ENCODE data around the gene MARCHF10.

MARCHF10 gene

DNA sequence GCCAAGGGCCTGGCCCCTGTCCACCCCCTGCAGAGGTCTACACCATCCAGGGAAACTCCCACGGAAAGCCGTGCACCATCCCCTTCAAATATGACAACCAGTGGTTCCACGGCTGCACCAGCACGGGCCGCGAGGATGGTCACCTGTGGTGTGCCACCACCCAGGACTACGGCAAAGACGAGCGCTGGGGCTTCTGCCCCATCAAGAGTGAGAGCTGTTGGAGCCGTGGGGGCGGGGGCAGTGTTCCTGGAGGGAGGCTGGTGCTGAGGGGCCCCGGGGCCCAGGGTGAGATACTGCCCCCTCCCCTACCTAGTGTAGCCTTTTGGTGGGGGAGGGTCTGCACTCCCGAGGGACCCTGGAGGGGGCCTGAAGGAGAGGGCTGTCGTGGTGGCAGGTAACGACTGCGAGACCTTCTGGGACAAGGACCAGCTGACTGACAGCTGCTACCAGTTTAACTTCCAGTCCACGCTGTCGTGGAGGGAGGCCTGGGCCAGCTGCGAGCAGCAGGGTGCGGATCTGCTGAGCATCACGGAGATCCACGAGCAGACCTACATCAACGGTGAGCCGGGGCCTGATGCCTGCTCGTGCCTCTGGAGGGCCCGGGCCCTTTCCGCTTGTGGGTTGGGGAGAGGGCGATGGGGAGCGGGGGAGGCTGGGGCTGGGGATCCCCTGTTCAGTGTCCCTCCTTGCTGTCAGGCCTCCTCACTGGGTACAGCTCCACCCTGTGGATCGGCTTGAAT is 141.9 kb downstream of the MARCHF10 start:
- no peak for ATAC-seq (ENCODE audit: low read depth)
- Histone ChIP-seq H3K27ac (ENCODE audit: poor library complexity, severe bottlenecking) (no peak overlapping the region), H3K36me3 (ENCODE audit: low read depth) (0 out of 2 replicates have a peak, but pooled peaks cover 3% of the 10 kb centered on the region), H3K4me3 (ENCODE audit: severe bottlenecking) (no peak overlapping the region), H3K4me1 (ENCODE audit: insufficient read depth, poor library complexity, severe bottlenecking) (peaks cover 32% of the 10 kb centered on the region), H3K27me3 (ENCODE audit: insufficient read depth, poor library complexity, severe bottlenecking) (no peaks in the 10 kb centered on the region), H3K9me3 (ENCODE audit: severe bottlenecking) (no peaks in the 10 kb centered on the region)
- peak; percentile 65 for DNase-seq (ENCODE audit: low spot score)
- TF ChIP-seq, protein P1, sequence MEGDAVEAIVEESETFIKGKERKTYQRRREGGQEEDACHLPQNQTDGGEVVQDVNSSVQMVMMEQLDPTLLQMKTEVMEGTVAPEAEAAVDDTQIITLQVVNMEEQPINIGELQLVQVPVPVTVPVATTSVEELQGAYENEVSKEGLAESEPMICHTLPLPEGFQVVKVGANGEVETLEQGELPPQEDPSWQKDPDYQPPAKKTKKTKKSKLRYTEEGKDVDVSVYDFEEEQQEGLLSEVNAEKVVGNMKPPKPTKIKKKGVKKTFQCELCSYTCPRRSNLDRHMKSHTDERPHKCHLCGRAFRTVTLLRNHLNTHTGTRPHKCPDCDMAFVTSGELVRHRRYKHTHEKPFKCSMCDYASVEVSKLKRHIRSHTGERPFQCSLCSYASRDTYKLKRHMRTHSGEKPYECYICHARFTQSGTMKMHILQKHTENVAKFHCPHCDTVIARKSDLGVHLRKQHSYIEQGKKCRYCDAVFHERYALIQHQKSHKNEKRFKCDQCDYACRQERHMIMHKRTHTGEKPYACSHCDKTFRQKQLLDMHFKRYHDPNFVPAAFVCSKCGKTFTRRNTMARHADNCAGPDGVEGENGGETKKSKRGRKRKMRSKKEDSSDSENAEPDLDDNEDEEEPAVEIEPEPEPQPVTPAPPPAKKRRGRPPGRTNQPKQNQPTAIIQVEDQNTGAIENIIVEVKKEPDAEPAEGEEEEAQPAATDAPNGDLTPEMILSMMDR (IDR thresholded peaks at IDR 0.05; ENCODE audit: poor library complexity, severe bottlenecking), result no peak

DNA sequence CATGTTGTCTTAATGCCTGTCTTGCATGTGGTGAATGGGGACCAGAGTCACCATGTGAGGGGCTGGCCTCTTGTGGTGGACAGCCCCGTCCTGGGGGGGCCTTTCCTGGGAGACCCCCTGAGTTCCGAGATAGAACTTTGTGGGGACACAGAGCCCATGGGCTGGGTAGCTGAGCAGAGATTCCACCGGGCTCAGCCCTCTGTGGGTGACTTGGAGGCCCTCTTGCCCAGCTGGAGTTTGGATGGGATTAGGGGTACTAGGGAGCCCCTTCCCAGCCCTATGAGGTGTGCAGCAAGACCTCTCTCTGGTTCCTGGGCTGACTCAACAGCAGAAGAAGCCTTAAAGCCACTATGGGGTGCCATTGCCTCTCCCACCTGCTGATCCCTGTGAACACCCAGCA is 142.5 kb downstream of the MARCHF10 start:
- H3K9me3 ChIP-seq (ENCODE audit: severe bottlenecking), result peaks cover 2% of the 10 kb centered on the region
- H3K36me3 ChIP-seq (ENCODE audit: low read depth), result 0 out of 2 replicates have a peak, but pooled peaks cover 3% of the 10 kb centered on the region
- H3K27ac ChIP-seq (ENCODE audit: poor library complexity, severe bottlenecking), result no peak overlapping the region
- TF ChIP-seq, protein P1 (IDR thresholded peaks at IDR 0.05; ENCODE audit: poor library complexity, severe bottlenecking), result no peak
- no peaks in the 10 kb centered on the region for H3K27me3 ChIP-seq (ENCODE audit: insufficient read depth, poor library complexity, severe bottlenecking)
- ATAC-seq (ENCODE audit: low read depth) (no peak), DNase-seq (ENCODE audit: low spot score) (no peak)
- H3K4me1 ChIP-seq (ENCODE audit: insufficient read depth, poor library complexity, severe bottlenecking), result peaks cover 26% of the 10 kb centered on the region
- H3K4me3 ChIP-seq (ENCODE audit: severe bottlenecking), result no peak overlapping the region

DNA sequence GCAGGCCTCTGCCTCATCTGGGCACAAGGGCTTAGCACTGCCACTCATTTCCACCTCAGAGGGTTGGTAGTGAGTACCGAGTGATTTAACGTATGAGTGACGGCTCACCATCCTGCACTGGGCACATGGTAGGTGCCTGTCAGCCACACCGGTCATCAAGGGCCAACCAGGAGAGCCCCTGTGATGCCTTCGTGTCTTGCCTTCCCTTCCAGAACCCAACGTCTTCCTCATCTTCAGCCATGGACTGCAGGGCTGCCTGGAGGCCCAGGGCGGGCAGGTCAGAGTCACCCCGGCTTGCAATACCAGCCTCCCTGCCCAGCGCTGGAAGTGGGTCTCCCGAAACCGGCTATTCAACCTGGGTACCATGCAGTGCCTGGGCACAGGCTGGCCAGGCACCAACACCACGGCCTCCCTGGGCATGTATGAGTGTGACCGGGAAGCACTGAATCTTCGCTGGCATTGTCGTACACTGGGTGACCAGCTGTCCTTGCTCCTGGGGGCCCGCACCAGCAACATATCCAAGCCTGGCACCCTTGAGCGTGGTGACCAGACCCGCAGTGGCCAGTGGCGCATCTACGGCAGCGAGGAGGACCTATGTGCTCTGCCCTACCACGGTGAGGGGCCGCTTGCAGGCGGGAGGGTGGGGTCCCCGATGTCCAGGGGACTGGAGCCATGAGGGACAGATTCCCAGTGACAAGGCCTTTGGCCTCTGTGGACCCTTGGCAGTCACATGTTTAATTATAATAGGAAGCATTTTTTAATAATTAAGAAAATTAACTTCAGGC is 143.6 kb downstream of the MARCHF10 start:
- H3K27me3 ChIP-seq (ENCODE audit: insufficient read depth, poor library complexity, severe bottlenecking), result no peaks in the 10 kb centered on the region
- no peak for ATAC-seq (ENCODE audit: low read depth)

DNA sequence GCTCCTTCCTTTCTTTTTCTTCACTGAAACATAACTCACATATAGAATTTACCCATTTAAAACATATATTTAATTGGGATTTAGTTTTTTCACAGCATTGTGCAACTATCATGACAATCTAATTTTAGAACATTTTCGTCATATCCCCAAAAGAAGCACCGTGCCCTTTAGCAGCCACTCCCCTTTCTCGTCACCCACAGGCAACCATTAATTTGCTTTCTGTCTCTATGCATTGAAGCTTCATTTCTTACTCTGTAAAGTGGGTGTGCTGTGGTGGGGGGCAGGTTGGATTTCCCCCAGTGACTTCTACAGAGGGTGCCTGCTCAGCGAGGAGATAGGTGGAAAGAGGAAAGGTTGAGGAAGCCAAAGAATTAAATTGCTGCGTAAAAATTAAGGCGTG is 144.8 kb downstream of the MARCHF10 start:
- TF ChIP-seq, protein P1 (IDR thresholded peaks at IDR 0.05; ENCODE audit: poor library complexity, severe bottlenecking), result no peak
- Histone ChIP-seq H3K4me1 (ENCODE audit: insufficient read depth, poor library complexity, severe bottlenecking) (peaks cover 5% of the 10 kb centered on the region), H3K27me3 (ENCODE audit: insufficient read depth, poor library complexity, severe bottlenecking) (no peaks in the 10 kb centered on the region), H3K36me3 (ENCODE audit: low read depth) (0 out of 2 replicates have a peak, but pooled peaks cover 3% of the 10 kb centered on the region), H3K4me3 (ENCODE audit: severe bottlenecking) (no peak overlapping the region), H3K9me3 (ENCODE audit: severe bottlenecking) (peaks cover 2% of the 10 kb centered on the region), H3K27ac (ENCODE audit: poor library complexity, severe bottlenecking) (no peak overlapping the region)
- DNase-seq (ENCODE audit: low spot score) (no peak), ATAC-seq (ENCODE audit: low read depth) (no peak)

More for the DNA sequence above, 143.6 kb downstream of the MARCHF10 start:
- no peak overlapping the region for H3K27ac ChIP-seq (ENCODE audit: poor library complexity, severe bottlenecking)
- DNase-seq (ENCODE audit: low spot score), result no peak
- TF ChIP-seq, protein P1 (IDR thresholded peaks at IDR 0.05; ENCODE audit: poor library complexity, severe bottlenecking), result no peak
- H3K36me3 ChIP-seq (ENCODE audit: low read depth), result 0 out of 2 replicates have a peak, but pooled peaks cover 3% of the 10 kb centered on the region
- peaks cover 2% of the 10 kb centered on the region for H3K9me3 ChIP-seq (ENCODE audit: severe bottlenecking)
- H3K4me3 ChIP-seq (ENCODE audit: severe bottlenecking), result no peak overlapping the region
- peaks cover 15% of the 10 kb centered on the region for H3K4me1 ChIP-seq (ENCODE audit: insufficient read depth, poor library complexity, severe bottlenecking)

All from RWPE2 (cell line).